Upper lobe of right lung (tissue), 1 donor: ENCODE results near the gene RCAN1. TPM values are rescaled to one million over a fixed set of nuclear protein-coding genes. Genes with fewer than 3 reads are reported as not detected.

Experiments
- ATAC-seq: fragments of 200-7000 bp; cut with Tn5 transposase; one replicate; pipeline ENCODE4 v1.9.1; 2020; ENCODE audit warnings: mild to moderate bottlenecking, moderate library complexity
- DNase-seq: peaks from one replicate; pipeline ENCODE4 v3.0.0-alpha.2; 2020
- H3K27ac ChIP-seq: fragments of 200-600 bp; one replicate; pipeline ENCODE4 v1.8.0; 2022
- H3K27me3 ChIP-seq: fragments of 200-600 bp; one replicate; pipeline ENCODE4 v1.8.0; 2022; ENCODE audit warnings: mild to moderate bottlenecking
- H3K36me3 ChIP-seq: fragments of 200-600 bp; one replicate; pipeline ENCODE4 v1.8.0; 2022
- H3K4me1 ChIP-seq: fragments of 200-600 bp; one replicate; pipeline ENCODE4 v1.8.0; 2022
- H3K4me3 ChIP-seq: fragments of 200-600 bp; one replicate; pipeline ENCODE4 v1.8.0; 2022; ENCODE audit warnings: mild to moderate bottlenecking
- H3K9me3 ChIP-seq: fragments of 200-600 bp; one replicate; pipeline ENCODE4 v1.8.0; 2022
- CTCF ChIP-seq: fragments of 200-600 bp; IDR thresholded peaks from one replicate; pipeline ENCODE4 v1.8.0; 2022; ENCODE audit warnings: antibody characterized with exemption
- intact Hi-C: fragments of 100-400 bp; cut with DNase I; formaldehyde crosslinking; loops from one replicate; pipeline ENCODE4 v1.11.0; 2022
- total RNA-seq: library from RNA; stranded (reverse); fragmentation: NEBNext Ultra II Directional; extraction: Animal tissue kit (Norgen Biotek cat#: 25700); gene quantifications from one replicate; pipeline ENCODE4 v1.2.1, GENCODE V29; 2021
- donor health status: DM: no; HTN: yes; CAD: no; lungs with severe emphysema.

The RCAN1 gene
- total RNA-seq, 1 donor from 2014 or later = 26.9 TPM

- intact Hi-C loops = no loop called here
- Histone ChIP-seq H3K27me3 (no peaks in the 10 kb centered on the region), H3K4me3 (no peak overlapping the region), H3K27ac (no peak overlapping the region), H3K36me3 (no peaks in the 10 kb centered on the region), H3K4me1 (no peaks in the 10 kb centered on the region), H3K9me3 (no peaks in the 10 kb centered on the region)
- DNase-seq = no peak
- TF ChIP-seq CTCF = no peak
- no peak for ATAC-seq
These were observed 60.7 kb downstream of the RCAN1 start for GRCh38 chr21:34554227-34554626.

- DNase-seq (no peak), ATAC-seq (no peak)
These were observed 61.6 kb downstream of the RCAN1 start for GRCh38 chr21:34553151-34553952.

GRCh38 chr21:34552360-34553098 is 62.4 kb downstream of the RCAN1 start:
- Histone ChIP-seq H3K27ac (no peak overlapping the region), H3K27me3 (no peaks in the 10 kb centered on the region), H3K4me1 (no peaks in the 10 kb centered on the region), H3K9me3 (no peaks in the 10 kb centered on the region), H3K4me3 (no peak overlapping the region), H3K36me3 (no peaks in the 10 kb centered on the region)
- no peak for TF ChIP-seq CTCF
- DNase-seq (no peak), ATAC-seq (no peak)
- intact Hi-C loops = no loop called here

More at GRCh38 chr21:34553151-34553952, 61.6 kb downstream of the RCAN1 start:
- H3K27ac ChIP-seq = no peak overlapping the region
- no peaks in the 10 kb centered on the region for H3K36me3 ChIP-seq
- H3K4me3 ChIP-seq = no peak overlapping the region
- no peak for TF ChIP-seq CTCF
- H3K9me3 ChIP-seq = no peaks in the 10 kb centered on the region
- intact Hi-C loops = no loop called here
- H3K27me3 ChIP-seq = no peaks in the 10 kb centered on the region
- no peaks in the 10 kb centered on the region for H3K4me1 ChIP-seq

GRCh38 chr21:34550182-34550799 is 64.6 kb downstream of the RCAN1 start:
- H3K4me1 ChIP-seq = peaks cover 13% of the 10 kb centered on the region
- ATAC-seq (no peak), DNase-seq (no peak)
- H3K9me3 ChIP-seq = no peaks in the 10 kb centered on the region
- intact Hi-C loops = no loop called here
- no peaks in the 10 kb centered on the region for H3K36me3 ChIP-seq
- TF ChIP-seq CTCF = no peak
- no peak overlapping the region for H3K4me3 ChIP-seq
- no peaks in the 10 kb centered on the region for H3K27me3 ChIP-seq
- no peak overlapping the region for H3K27ac ChIP-seq

GRCh38 chr21:34548781-34549376 is 66.0 kb downstream of the RCAN1 start:
- ATAC-seq (no peak), DNase-seq (no peak)
- TF ChIP-seq CTCF = no peak

More at GRCh38 chr21:34548781-34549376, 66.0 kb downstream of the RCAN1 start:
- Histone ChIP-seq H3K4me1 (peaks cover 27% of the 10 kb centered on the region), H3K9me3 (no peaks in the 10 kb centered on the region), H3K4me3 (no peak overlapping the region), H3K27me3 (no peaks in the 10 kb centered on the region), H3K36me3 (no peaks in the 10 kb centered on the region), H3K27ac (no peak overlapping the region)
- intact Hi-C loops = no loop called here
